ENCODE data around the gene KRTAP12-1.

- no peak for TF ChIP-seq CTCF (conservative IDR thresholded peaks at IDR 0.05 in 1 of 2, IDR thresholded peaks at IDR 0.05 in 1 of 2; ENCODE audit: extremely low read depth in 1 of 2, insufficient read depth in 1 of 2, low read depth in 1 of 2, low read length in 2 of 2)
- TF ChIP-seq EZH2 (IDR thresholded peaks at IDR 0.05; ENCODE audit: borderline replicate concordance, low read length): no peak
These were observed 4.2 kb upstream of the KRTAP12-1 start for GRCh38 chr21:44686000-44686781.
